SK-N-SH (cell line): ENCODE data around the gene NID1. TPM values are rescaled to one million over a fixed set of nuclear protein-coding genes. Genes with fewer than 3 reads are reported as not detected.

Experiments used
- CTCF ChIA-PET: fragments of 300-600, 350-600 bp; formaldehyde crosslinking; extraction: SDS; loops from one replicate; lab custom pipeline; 2021; lab: Yijun Ruan, JAX
- POLR2A ChIA-PET: fragments of 350-600 bp; sonication (Branson Sonifier 250); formaldehyde crosslinking; extraction: SDS; loops from one replicate; lab custom pipeline; 2020; ENCODE audit warnings: antibody characterized with exemption, inconsistent platforms; lab: Yijun Ruan, JAX
- DNase-seq: peaks from one replicate; pipeline ENCODE4 v3.0.0; 2012
- H2AFZ ChIP-seq: fragments of 200-600 bp; sonication (generic); 2 replicates; pipeline ENCODE4 v1.8.1; 2016; ENCODE audit warnings: antibody characterized with exemption, mild to moderate bottlenecking, low read depth
- H3F3A ChIP-seq: fragments of 200-600 bp; sonication (generic); replicated peaks from 2 replicates; pipeline ENCODE3; 2016; ENCODE audit warnings: antibody characterized with exemption, mild to moderate bottlenecking; ENCODE audit not compliant: insufficient read depth
- H3K27ac ChIP-seq, 2 experiments: fragments of 200-500 bp in 1 of 2; fragments of 200-600 bp in 1 of 2; sonication (Bioruptor generic) in 1 of 2; sonication (generic), shearing (Covaris generic) in 1 of 2; 2 replicates each; pipeline versions ENCODE4 v1.5.1 to v1.6.1; 2014 to 2016; ENCODE audit warnings: low read depth in 2 of 2, inconsistent platforms in 1 of 2, low read length in 1 of 2, mild to moderate bottlenecking in 1 of 2, mixed read lengths in 1 of 2
- H3K27me3 ChIP-seq: fragments of 200-600 bp; sonication (generic), shearing (Covaris generic); 2 replicates; pipeline ENCODE4 v1.6.1; 2016; ENCODE audit warnings: mixed run types; ENCODE audit not compliant: insufficient read depth
- H3K36me3 ChIP-seq, 2 experiments: fragments of 200-500 bp in 1 of 2; fragments of 200-600 bp in 1 of 2; sonication (Bioruptor generic) in 1 of 2; sonication (generic) in 1 of 2; replicated peaks in 1 of 2; 2 replicates each; pipeline versions ENCODE3 to v1.5.1; 2014 to 2016; ENCODE audit warnings: low read length in 1 of 2, mild to moderate bottlenecking in 1 of 2; ENCODE audit not compliant: insufficient read depth in 2 of 2, control insufficient read depth in 1 of 2
- H3K4me1 ChIP-seq, 2 experiments: fragments of 200-500 bp in 1 of 2; fragments of 200-600 bp in 1 of 2; sonication (Bioruptor generic) in 1 of 2; sonication (generic), shearing (Covaris generic) in 1 of 2; 2 replicates each; pipeline versions ENCODE4 v1.5.1 to v1.6.1; 2014 to 2016; ENCODE audit warnings: low read depth in 1 of 2, low read length in 1 of 2, mixed run types in 1 of 2; ENCODE audit not compliant: insufficient read depth in 2 of 2, control insufficient read depth in 1 of 2
- H3K4me2 ChIP-seq: fragments of 200-600 bp; sonication (generic), shearing (Covaris generic); 2 replicates; pipeline ENCODE4 v1.6.1; 2017; ENCODE audit warnings: mixed run types
- H3K4me3 ChIP-seq, 2 experiments: fragments of 200-500 bp in 1 of 2; fragments of 200-600 bp in 1 of 2; sonication (Bioruptor generic) in 1 of 2; sonication (generic), shearing (Covaris generic) in 1 of 2; 2 replicates each; pipeline versions ENCODE4 v1.5.1 to v1.8.1; 2014 to 2016; ENCODE audit warnings: low read depth in 2 of 2, inconsistent platforms in 1 of 2, low read length in 1 of 2, mild to moderate bottlenecking in 1 of 2, mixed read lengths in 1 of 2, moderate library complexity in 1 of 2
- H3K79me2 ChIP-seq: fragments of 200-600 bp; sonication (generic); 2 replicates; pipeline ENCODE4 v1.8.1; 2017; ENCODE audit warnings: mild to moderate bottlenecking; ENCODE audit not compliant: insufficient read depth
- H3K9ac ChIP-seq: fragments of 200-600 bp; sonication (generic); 2 replicates; pipeline ENCODE4 v1.6.1; 2017; ENCODE audit warnings: mixed run types
- H3K9me2 ChIP-seq: fragments of 200-600 bp; sonication (generic); 2 replicates; pipeline ENCODE4 v1.6.1; 2017; ENCODE audit warnings: mixed run types
- H3K9me3 ChIP-seq: fragments of 200-600 bp; sonication (generic); 2 replicates; pipeline ENCODE4 v1.6.1; 2017; ENCODE audit warnings: mixed run types, mild to moderate bottlenecking, moderate library complexity
- H4K20me1 ChIP-seq: fragments of 200-600 bp; sonication (generic); 2 replicates; pipeline ENCODE4 v1.6.1; 2017; ENCODE audit warnings: mild to moderate bottlenecking, mixed run types; ENCODE audit not compliant: insufficient read depth
- CHD2 ChIP-seq: fragments of 150-350 bp; IDR thresholded peaks from 2 replicates; pipeline ENCODE4 v1.6.1; 2018; ENCODE audit warnings: low read length; ENCODE audit not compliant: partially characterized antibody
- EP300 ChIP-seq, 2 experiments: IDR thresholded peaks; 2 replicates each; pipeline versions ENCODE4 v1.4.0 to v1.6.1; 2012; ENCODE audit warnings: borderline replicate concordance in 1 of 2, low read depth in 1 of 2, low read length in 1 of 2
- FOSL2 ChIP-seq: IDR thresholded peaks from 2 replicates; pipeline ENCODE4 v1.4.0; 2012; ENCODE audit warnings: low read depth, mild to moderate bottlenecking, moderate library complexity, borderline replicate concordance
- GATA2 ChIP-seq: sonication (generic); formaldehyde crosslinking; IDR thresholded peaks from 2 replicates; pipeline ENCODE4 v1.5.0; 2020; ENCODE audit warnings: mild to moderate bottlenecking, missing genetic modification reagents
- JUND ChIP-seq: IDR thresholded peaks from 2 replicates; pipeline ENCODE4 v1.4.0; 2012
- MXI1 ChIP-seq: IDR thresholded peaks from 2 replicates; pipeline ENCODE4 v1.6.1; 2012; ENCODE audit warnings: mild to moderate bottlenecking, low read depth, low read length, improper control_type of control experiment
- POLR2AphosphoS5 ChIP-seq: IDR thresholded peaks from 2 replicates; pipeline ENCODE4 v1.6.1; 2012; ENCODE audit warnings: low read depth, low read length
- RAD21 ChIP-seq: IDR thresholded peaks from 2 replicates; pipeline ENCODE4 v1.6.1; 2012; ENCODE audit warnings: mild to moderate bottlenecking, low read length
- RCOR1 ChIP-seq: fragments of 150-350 bp; IDR thresholded peaks from 2 replicates; pipeline ENCODE4 v1.6.1; 2017; ENCODE audit warnings: antibody characterized with exemption, low read length
- SMC3 ChIP-seq: IDR thresholded peaks from 2 replicates; pipeline ENCODE4 v1.6.1; 2012; ENCODE audit warnings: low read depth, low read length, improper control_type of control experiment
- YY1 ChIP-seq: IDR thresholded peaks from 2 replicates; pipeline ENCODE4 v1.4.0; 2012; ENCODE audit warnings: low read depth, mild to moderate bottlenecking
- WGBS: methylation state at CpG from one replicate; pipeline ENCODE4 v1.1.6; 2017; ENCODE audit warnings: low lambda C conversion rate; 5-methylcytosine and 5-hydroxymethylcytosine counted together
- polyA plus RNA-seq, 3 experiments: library from polyadenylated mRNA; depleted of rRNA; stranded (reverse); fragments of >200 nt; gene quantifications; 2 replicates each; pipeline ENCODE4 v1.2.3, GENCODE V29; 2012
- TF ChIP-seq, protein P1 (sequence below): IDR thresholded peaks from 2 replicates; pipeline ENCODE4 v1.4.0; 2012; ENCODE audit warnings: low read depth, borderline replicate concordance
- TF ChIP-seq, protein P2 (sequence below): IDR thresholded peaks from 2 replicates; pipeline ENCODE4; 2012
- TF ChIP-seq, protein P3 (sequence below): IDR thresholded peaks from 2 replicates; pipeline ENCODE4 v1.6.1; 2012; ENCODE audit warnings: mild to moderate bottlenecking, low read depth, low read length, moderate library complexity
- TF ChIP-seq, protein P4 (sequence below): IDR thresholded peaks from 2 replicates; pipeline ENCODE4 v1.4.0; 2012; ENCODE audit warnings: low read depth, borderline replicate concordance

Gene NID1
- polyA plus RNA-seq, 1 of the 3 experiments (the other 2 are of a cell fraction), result 74.3 TPM

DNA sequence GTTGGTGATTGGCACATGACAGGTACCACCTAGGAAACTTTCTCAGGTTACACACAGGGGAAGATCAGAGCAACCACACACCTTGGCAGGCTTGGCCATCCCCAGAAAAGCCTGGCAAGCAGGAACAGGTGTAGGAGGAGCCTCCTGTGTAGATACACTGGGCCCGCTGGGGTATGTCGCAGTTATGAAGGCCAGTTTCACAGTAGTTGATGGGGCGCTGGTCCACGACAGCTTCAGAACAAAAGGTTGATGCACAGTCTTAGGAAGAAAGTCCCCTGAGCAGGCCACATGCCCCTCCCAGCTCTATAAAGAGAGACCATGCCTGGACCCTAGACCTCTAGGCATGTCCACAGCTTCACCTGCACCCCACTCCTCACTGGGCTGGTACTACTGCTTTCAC is 51.6 kb downstream of the NID1 start:
- Histone ChIP-seq H3F3A (peaks cover 15% of the 10 kb centered on the region), H3K27ac (no peak overlapping the region), H3K9ac (no peak overlapping the region), H3K36me3 (peaks cover 3 to 4% of the 10 kb centered on the region in 2 experiments), H3K27me3 (no peaks in the 10 kb centered on the region), H3K4me1 (peaks cover 8 to 11% of the 10 kb centered on the region in 2 experiments; a peak in 3 of 4 replicates), H3K9me2 (no peaks in the 10 kb centered on the region), H2AFZ (no peak overlapping the region), H3K79me2 (no peaks in the 10 kb centered on the region), H4K20me1 (no peaks in the 10 kb centered on the region), H3K4me2 (no peak overlapping the region), H3K4me3 (no peak overlapping the region), H3K9me3 (no peaks in the 10 kb centered on the region)
- TF ChIP-seq CHD2, result no peak
- no peak for DNase-seq
- POLR2A ChIA-PET, result no interaction called here
- CTCF ChIA-PET, result interaction anchor here (2.0 kb wide), 1 partner anchor 42 kb away, joined by 6 read pairs; no protein-coding TSS in a partner anchor
- 92% methylated on average over 4 of the region's 4 CpGs for WGBS

DNA sequence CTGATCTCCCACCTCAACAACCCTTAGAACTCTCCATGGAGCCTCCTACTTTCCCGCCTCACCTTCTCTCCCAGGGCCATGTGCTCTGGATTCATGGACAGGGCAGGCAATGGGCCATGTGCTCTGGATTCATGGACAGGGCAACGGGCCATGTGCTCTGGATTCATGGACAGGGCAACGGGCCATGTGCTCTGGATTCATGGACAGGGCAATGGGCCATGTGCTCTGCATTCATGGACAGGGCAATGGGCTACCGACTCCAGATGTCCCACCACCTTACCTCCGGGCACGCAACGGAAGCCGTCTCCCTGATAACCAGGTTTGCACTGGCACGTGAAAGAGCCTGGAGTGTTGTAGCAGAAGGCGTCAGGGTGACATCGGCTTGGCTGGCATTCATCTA is 53.2 kb downstream of the NID1 start:
- DNase-seq, result no peak
- POLR2A ChIA-PET, result no interaction called here
- H3K9me3 ChIP-seq, result no peaks in the 10 kb centered on the region
- H3K4me1 ChIP-seq, result peaks cover 8 to 11% of the 10 kb centered on the region in 2 experiments; a peak in 3 of 4 replicates
- no peak overlapping the region for H3K9ac ChIP-seq
- H3K9me2 ChIP-seq, result no peaks in the 10 kb centered on the region
- CTCF ChIA-PET, result no interaction called here
- no peak overlapping the region for H2AFZ ChIP-seq
- no peaks in the 10 kb centered on the region for H3K27me3 ChIP-seq
- WGBS, result 80% methylated on average over 2 of the region's 11 CpGs
- peaks cover 15% of the 10 kb centered on the region for H3F3A ChIP-seq
- H3K27ac ChIP-seq, result no peak overlapping the region
- H3K36me3 ChIP-seq, result peaks cover 3 to 7% of the 10 kb centered on the region in 2 experiments
- H3K79me2 ChIP-seq, result no peaks in the 10 kb centered on the region
- H3K4me3 ChIP-seq, result no peak overlapping the region
- TF ChIP-seq, protein P1, sequence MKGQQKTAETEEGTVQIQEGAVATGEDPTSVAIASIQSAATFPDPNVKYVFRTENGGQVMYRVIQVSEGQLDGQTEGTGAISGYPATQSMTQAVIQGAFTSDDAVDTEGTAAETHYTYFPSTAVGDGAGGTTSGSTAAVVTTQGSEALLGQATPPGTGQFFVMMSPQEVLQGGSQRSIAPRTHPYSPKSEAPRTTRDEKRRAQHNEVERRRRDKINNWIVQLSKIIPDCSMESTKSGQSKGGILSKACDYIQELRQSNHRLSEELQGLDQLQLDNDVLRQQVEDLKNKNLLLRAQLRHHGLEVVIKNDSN, result no peak
- no peak for TF ChIP-seq JUND
- TF ChIP-seq, protein P2, sequence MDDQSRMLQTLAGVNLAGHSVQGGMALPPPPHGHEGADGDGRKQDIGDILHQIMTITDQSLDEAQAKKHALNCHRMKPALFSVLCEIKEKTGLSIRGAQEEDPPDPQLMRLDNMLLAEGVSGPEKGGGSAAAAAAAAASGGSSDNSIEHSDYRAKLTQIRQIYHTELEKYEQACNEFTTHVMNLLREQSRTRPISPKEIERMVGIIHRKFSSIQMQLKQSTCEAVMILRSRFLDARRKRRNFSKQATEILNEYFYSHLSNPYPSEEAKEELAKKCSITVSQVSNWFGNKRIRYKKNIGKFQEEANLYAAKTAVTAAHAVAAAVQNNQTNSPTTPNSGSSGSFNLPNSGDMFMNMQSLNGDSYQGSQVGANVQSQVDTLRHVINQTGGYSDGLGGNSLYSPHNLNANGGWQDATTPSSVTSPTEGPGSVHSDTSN, result no peak
- TF ChIP-seq MXI1, result 0 out of 2 replicates have a peak, but pooled peaks have one; percentile 34
- no peak for TF ChIP-seq POLR2AphosphoS5
- TF ChIP-seq EP300 (IDR thresholded peaks at IDR 0.05; ENCODE audit: borderline replicate concordance in 1 of 2, low read depth in 1 of 2, low read length in 1 of 2), result peak in 1 of 2 experiments; percentile 15; a peak in 1 of 4 replicates
- TF ChIP-seq, protein P3, sequence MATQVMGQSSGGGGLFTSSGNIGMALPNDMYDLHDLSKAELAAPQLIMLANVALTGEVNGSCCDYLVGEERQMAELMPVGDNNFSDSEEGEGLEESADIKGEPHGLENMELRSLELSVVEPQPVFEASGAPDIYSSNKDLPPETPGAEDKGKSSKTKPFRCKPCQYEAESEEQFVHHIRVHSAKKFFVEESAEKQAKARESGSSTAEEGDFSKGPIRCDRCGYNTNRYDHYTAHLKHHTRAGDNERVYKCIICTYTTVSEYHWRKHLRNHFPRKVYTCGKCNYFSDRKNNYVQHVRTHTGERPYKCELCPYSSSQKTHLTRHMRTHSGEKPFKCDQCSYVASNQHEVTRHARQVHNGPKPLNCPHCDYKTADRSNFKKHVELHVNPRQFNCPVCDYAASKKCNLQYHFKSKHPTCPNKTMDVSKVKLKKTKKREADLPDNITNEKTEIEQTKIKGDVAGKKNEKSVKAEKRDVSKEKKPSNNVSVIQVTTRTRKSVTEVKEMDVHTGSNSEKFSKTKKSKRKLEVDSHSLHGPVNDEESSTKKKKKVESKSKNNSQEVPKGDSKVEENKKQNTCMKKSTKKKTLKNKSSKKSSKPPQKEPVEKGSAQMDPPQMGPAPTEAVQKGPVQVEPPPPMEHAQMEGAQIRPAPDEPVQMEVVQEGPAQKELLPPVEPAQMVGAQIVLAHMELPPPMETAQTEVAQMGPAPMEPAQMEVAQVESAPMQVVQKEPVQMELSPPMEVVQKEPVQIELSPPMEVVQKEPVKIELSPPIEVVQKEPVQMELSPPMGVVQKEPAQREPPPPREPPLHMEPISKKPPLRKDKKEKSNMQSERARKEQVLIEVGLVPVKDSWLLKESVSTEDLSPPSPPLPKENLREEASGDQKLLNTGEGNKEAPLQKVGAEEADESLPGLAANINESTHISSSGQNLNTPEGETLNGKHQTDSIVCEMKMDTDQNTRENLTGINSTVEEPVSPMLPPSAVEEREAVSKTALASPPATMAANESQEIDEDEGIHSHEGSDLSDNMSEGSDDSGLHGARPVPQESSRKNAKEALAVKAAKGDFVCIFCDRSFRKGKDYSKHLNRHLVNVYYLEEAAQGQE, result no peak
- TF ChIP-seq RCOR1, result peak; percentile 68; the same call in 1 of the 2 replicates
- TF ChIP-seq RAD21, result no peak
- TF ChIP-seq, protein P4, sequence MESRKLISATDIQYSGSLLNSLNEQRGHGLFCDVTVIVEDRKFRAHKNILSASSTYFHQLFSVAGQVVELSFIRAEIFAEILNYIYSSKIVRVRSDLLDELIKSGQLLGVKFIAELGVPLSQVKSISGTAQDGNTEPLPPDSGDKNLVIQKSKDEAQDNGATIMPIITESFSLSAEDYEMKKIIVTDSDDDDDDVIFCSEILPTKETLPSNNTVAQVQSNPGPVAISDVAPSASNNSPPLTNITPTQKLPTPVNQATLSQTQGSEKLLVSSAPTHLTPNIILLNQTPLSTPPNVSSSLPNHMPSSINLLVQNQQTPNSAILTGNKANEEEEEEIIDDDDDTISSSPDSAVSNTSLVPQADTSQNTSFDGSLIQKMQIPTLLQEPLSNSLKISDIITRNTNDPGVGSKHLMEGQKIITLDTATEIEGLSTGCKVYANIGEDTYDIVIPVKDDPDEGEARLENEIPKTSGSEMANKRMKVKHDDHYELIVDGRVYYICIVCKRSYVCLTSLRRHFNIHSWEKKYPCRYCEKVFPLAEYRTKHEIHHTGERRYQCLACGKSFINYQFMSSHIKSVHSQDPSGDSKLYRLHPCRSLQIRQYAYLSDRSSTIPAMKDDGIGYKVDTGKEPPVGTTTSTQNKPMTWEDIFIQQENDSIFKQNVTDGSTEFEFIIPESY, result no peak
- no peak for TF ChIP-seq FOSL2
- no peak for TF ChIP-seq SMC3
- no peak for TF ChIP-seq YY1
- TF ChIP-seq GATA2 (CRISPR knock-in tag), result no peak
- H3K4me2 ChIP-seq, result no peak overlapping the region
- no peaks in the 10 kb centered on the region for H4K20me1 ChIP-seq
